ENCODE measurements around the gene RPH3AL.

The RPH3AL gene

DNA sequence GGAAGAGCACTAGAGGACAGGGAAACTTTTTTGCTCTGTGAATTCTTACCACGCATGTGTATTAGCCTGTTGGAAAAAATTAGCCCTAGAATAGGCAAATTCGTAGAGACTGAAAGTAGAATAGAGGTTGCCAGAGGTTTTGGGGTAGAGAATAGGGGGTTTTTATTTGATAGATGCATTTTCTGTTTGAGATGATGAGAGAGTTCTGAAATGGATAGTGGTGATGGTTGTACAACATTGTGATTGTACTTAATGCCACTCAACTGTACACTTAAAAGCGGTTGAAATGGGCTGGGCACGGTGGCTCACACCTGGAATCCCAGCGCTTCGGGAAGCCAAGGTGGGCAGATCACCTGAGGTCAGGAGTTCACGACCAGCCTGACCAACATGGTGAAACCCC lies 163.2 kb downstream of the RPH3AL start:
- Histone ChIP-seq H3K27me3 (replicated peaks in 2 of 5; ENCODE audit: control insufficient read depth in 4 of 5, insufficient read depth in 5 of 5, low read length in 4 of 5) (peaks cover 0 to 8% (median 0%) of the 10 kb centered on the region in 5 experiments), H3K9me3 (ENCODE audit: control extremely low read depth in 1 of 5, control insufficient read depth in 4 of 5, insufficient read depth in 2 of 5, low read depth in 1 of 5, low read length in 4 of 5) (peaks cover 0 to 4% (median 0%) of the 10 kb centered on the region in 5 experiments), H3K4me1 (ENCODE audit: control extremely low read depth in 1 of 4, control insufficient read depth in 4 of 4, insufficient read depth in 4 of 4, low read length in 3 of 4) (peaks cover 0 to 27% (median 5%) of the 10 kb centered on the region in 4 experiments), H3K4me3 (ENCODE audit: control insufficient read depth in 1 of 7, extremely low read depth in 1 of 7, insufficient read depth in 4 of 7, low read depth in 2 of 7, low read length in 6 of 7) (no peak overlapping the region), H3K36me3 (ENCODE audit: control insufficient read depth in 4 of 4, insufficient read depth in 4 of 4, low read length in 3 of 4) (no peaks in the 10 kb centered on the region), H3K27ac (ENCODE audit: insufficient read depth in 1 of 2, low read depth in 1 of 2, low read length in 2 of 2, poor library complexity in 1 of 2, severe bottlenecking in 2 of 2) (no peak overlapping the region)
- WGBS (ENCODE audit: insufficient coverage) = 97% methylated on average over 5 of the region's 7 CpGs
- DNase-seq = no peak
- CTCF ChIA-PET = no interaction called here
- POLR2A ChIA-PET = interaction anchor here (1.0 kb wide), 1 partner anchor 9 kb away, joined by 3 read pairs; no protein-coding TSS in a partner anchor

DNA sequence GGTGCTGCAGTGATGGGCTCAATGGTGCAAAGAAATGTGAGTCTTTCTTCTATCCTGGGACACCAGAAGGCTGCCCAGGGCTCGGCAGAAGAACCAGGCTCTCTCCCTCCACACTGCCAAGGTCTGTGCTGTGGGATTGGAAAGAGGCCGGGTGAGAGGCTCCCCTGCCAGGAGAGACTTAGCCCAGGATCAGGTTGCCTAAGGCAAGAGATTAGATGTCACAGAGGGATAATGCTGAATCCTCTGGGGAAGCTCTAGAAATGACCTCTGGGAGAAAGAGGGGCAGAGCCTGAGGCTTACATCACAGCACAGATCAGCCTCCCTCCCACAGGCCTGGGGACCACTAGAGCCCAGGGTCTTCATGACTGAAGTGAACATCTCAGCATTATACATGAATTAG lies 165.5 kb downstream of the RPH3AL start:
- WGBS (ENCODE audit: insufficient coverage) = no CpG with 5 or more reads among the region's 2 CpGs
- Histone ChIP-seq H3K4me1 (ENCODE audit: control extremely low read depth in 1 of 4, control insufficient read depth in 4 of 4, insufficient read depth in 4 of 4, low read length in 3 of 4) (peaks cover 0 to 22% (median 0%) of the 10 kb centered on the region in 4 experiments), H3K36me3 (ENCODE audit: control insufficient read depth in 4 of 4, insufficient read depth in 4 of 4, low read length in 3 of 4) (no peaks in the 10 kb centered on the region), H3K27me3 (replicated peaks in 2 of 5; ENCODE audit: control insufficient read depth in 4 of 5, insufficient read depth in 5 of 5, low read length in 4 of 5) (peaks cover 0 to 21% (median 15%) of the 10 kb centered on the region in 5 experiments), H3K4me3 (ENCODE audit: control insufficient read depth in 1 of 7, extremely low read depth in 1 of 7, insufficient read depth in 4 of 7, low read depth in 2 of 7, low read length in 6 of 7) (no peak overlapping the region), H3K27ac (ENCODE audit: insufficient read depth in 1 of 2, low read depth in 1 of 2, low read length in 2 of 2, poor library complexity in 1 of 2, severe bottlenecking in 2 of 2) (no peak overlapping the region), H3K9me3 (ENCODE audit: control extremely low read depth in 1 of 5, control insufficient read depth in 4 of 5, insufficient read depth in 2 of 5, low read depth in 1 of 5, low read length in 4 of 5) (no peaks in the 10 kb centered on the region)
- POLR2A ChIA-PET = no interaction called here
- CTCF ChIA-PET = interaction anchor here (1.0 kb wide), 1 partner anchor 46 kb away, joined by 4 read pairs; no protein-coding TSS in a partner anchor
- no peak for DNase-seq

DNA sequence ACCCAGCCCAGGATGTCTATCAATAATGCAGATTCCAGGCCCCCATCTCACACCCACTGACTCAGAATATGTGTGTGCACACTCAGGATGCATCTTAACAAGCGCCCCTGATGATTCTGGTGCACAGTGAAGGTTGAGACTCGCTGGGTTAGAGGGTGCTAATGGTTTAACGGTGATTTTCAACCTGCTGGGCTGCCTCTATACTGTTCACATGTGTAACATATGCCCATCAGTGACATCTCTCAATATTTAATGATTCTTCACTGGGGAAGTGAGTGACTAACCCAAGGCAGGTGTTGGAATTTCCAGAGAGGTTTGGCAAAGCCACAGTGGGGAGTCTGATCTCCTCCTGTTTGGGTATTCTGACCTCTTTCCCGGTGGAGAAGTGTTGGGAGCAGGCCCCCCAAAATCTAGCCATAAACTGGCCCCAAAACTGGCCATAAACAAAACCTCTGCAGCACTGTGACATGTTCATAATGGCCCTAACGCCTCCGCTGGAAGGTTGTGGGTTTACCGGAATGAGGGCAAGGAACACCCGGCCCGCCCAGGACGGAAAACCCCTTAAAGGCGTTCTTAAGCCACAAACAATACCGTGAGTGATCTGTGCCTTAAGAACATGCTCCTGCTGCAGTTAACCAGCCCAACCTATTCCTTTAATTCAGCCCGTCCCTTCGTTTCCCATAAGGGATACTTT lies 167.0 kb downstream of the RPH3AL start:
- no peaks in the 10 kb centered on the region for H3K36me3 ChIP-seq (ENCODE audit: control insufficient read depth in 4 of 4, insufficient read depth in 4 of 4, low read length in 3 of 4)
- peaks cover 0 to 30% (median 26%) of the 10 kb centered on the region in 5 experiments for H3K27me3 ChIP-seq (replicated peaks in 2 of 5; ENCODE audit: control insufficient read depth in 4 of 5, insufficient read depth in 5 of 5, low read length in 4 of 5)
- H3K27ac ChIP-seq (ENCODE audit: insufficient read depth in 1 of 2, low read depth in 1 of 2, low read length in 2 of 2, poor library complexity in 1 of 2, severe bottlenecking in 2 of 2) = no peak overlapping the region
- H3K9me3 ChIP-seq (ENCODE audit: control extremely low read depth in 1 of 5, control insufficient read depth in 4 of 5, insufficient read depth in 2 of 5, low read depth in 1 of 5, low read length in 4 of 5) = no peaks in the 10 kb centered on the region
- H3K4me1 ChIP-seq (ENCODE audit: control extremely low read depth in 1 of 4, control insufficient read depth in 4 of 4, insufficient read depth in 4 of 4, low read length in 3 of 4) = peaks cover 0 to 32% (median 5%) of the 10 kb centered on the region in 4 experiments
- CTCF ChIA-PET = interaction anchor here (1.0 kb wide), 1 partner anchor 122 kb away, joined by 3 read pairs; no protein-coding TSS in a partner anchor
- WGBS (ENCODE audit: insufficient coverage) = 45% methylated on average over 8 of the region's 14 CpGs
- POLR2A ChIA-PET = no interaction called here
- H3K4me3 ChIP-seq (ENCODE audit: control insufficient read depth in 1 of 7, extremely low read depth in 1 of 7, insufficient read depth in 4 of 7, low read depth in 2 of 7, low read length in 6 of 7) = no peak overlapping the region
- DNase-seq = peak in 2 of 3 donors; percentile 59 to 61

DNA sequence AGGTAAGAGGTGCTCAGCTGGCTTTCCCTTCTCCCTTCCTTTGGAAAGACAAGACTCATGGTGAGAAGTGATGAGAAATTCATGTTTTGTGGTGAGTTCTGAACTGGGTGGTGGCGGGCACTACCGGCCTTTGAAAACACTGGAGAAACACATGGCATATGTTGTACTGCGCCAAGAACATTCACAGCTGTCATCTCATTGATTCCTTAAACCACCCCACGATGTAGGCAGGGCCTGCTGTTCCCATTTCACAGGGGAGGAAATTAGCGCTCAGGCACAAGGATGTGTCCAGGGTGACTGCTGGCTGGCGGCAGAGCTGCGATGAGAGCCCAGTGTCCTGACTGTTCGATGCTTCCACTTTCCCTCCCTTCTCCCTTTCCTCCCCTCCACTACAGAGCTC lies 169.6 kb downstream of the RPH3AL start:
- POLR2A ChIA-PET = no interaction called here
- CTCF ChIA-PET = interaction anchor here (0.7 to 2.1 kb wide), 5 partner anchors 9 to 126 kb away, joined by 3 to 6 read pairs (median 4); no protein-coding TSS in a partner anchor
- Histone ChIP-seq H3K9me3 (ENCODE audit: control extremely low read depth in 1 of 5, control insufficient read depth in 4 of 5, insufficient read depth in 2 of 5, low read depth in 1 of 5, low read length in 4 of 5) (no peaks in the 10 kb centered on the region), H3K4me1 (ENCODE audit: control extremely low read depth in 1 of 4, control insufficient read depth in 4 of 4, insufficient read depth in 4 of 4, low read length in 3 of 4) (peaks cover 0 to 41% (median 9%) of the 10 kb centered on the region in 4 experiments), H3K27ac (ENCODE audit: insufficient read depth in 1 of 2, low read depth in 1 of 2, low read length in 2 of 2, poor library complexity in 1 of 2, severe bottlenecking in 2 of 2) (no peak overlapping the region), H3K36me3 (ENCODE audit: control insufficient read depth in 4 of 4, insufficient read depth in 4 of 4, low read length in 3 of 4) (no peaks in the 10 kb centered on the region), H3K27me3 (replicated peaks in 2 of 5; ENCODE audit: control insufficient read depth in 4 of 5, insufficient read depth in 5 of 5, low read length in 4 of 5) (peaks cover 0 to 56% (median 36%) of the 10 kb centered on the region in 5 experiments), H3K4me3 (ENCODE audit: control insufficient read depth in 1 of 7, extremely low read depth in 1 of 7, insufficient read depth in 4 of 7, low read depth in 2 of 7, low read length in 6 of 7) (no peak overlapping the region)
- WGBS (ENCODE audit: insufficient coverage) = 97% methylated on average over 7 of the region's 8 CpGs
- no peak for DNase-seq

DNA sequence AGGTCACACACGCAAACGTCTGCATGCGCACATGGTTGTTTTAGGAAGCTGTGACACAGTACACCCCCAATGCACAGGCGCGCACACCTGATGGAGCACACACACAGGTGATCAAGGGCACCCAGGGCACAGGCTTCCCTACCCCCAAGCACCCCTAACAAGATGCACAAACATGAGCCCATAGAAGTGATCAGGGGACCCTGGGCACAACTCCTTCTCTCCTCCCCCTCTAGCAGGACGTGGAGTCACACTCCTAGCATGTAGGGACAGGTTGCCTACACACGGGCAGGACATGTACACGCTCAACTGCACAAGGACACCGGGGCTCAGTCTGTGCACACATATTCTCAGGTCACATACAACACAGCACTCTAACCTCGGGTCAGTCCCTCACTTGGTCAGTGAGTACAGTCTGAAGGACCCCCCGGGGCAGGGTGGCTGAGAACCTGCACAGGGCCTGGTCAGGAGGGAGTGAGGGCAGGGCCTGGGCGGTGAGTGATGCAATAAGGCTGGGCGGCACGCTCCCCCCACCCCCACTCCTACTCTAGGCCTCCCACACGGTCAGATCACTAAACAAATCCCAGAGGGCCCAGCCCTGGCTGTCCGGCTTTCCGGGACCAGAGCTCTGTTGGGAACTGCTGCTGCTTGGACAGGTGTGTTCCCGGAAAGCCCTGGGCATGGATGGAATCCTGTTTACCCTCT lies 170.4 kb downstream of the RPH3AL start:
- no peak for DNase-seq
- Histone ChIP-seq H3K9me3 (ENCODE audit: control extremely low read depth in 1 of 5, control insufficient read depth in 4 of 5, insufficient read depth in 2 of 5, low read depth in 1 of 5, low read length in 4 of 5) (no peaks in the 10 kb centered on the region), H3K36me3 (ENCODE audit: control insufficient read depth in 4 of 4, insufficient read depth in 4 of 4, low read length in 3 of 4) (no peaks in the 10 kb centered on the region), H3K4me1 (ENCODE audit: control extremely low read depth in 1 of 4, control insufficient read depth in 4 of 4, insufficient read depth in 4 of 4, low read length in 3 of 4) (peaks cover 0 to 41% (median 9%) of the 10 kb centered on the region in 4 experiments), H3K27ac (ENCODE audit: insufficient read depth in 1 of 2, low read depth in 1 of 2, low read length in 2 of 2, poor library complexity in 1 of 2, severe bottlenecking in 2 of 2) (no peak overlapping the region), H3K27me3 (replicated peaks in 2 of 5; ENCODE audit: control insufficient read depth in 4 of 5, insufficient read depth in 5 of 5, low read length in 4 of 5) (peaks cover 0 to 64% (median 34%) of the 10 kb centered on the region in 5 experiments), H3K4me3 (ENCODE audit: control insufficient read depth in 1 of 7, extremely low read depth in 1 of 7, insufficient read depth in 4 of 7, low read depth in 2 of 7, low read length in 6 of 7) (peak overlapping the region in 4 of 7 experiments; percentile 34 to 65 (median 56))
- CTCF ChIA-PET = interaction anchor here (0.7 to 2.1 kb wide), 3 partner anchors 9 to 127 kb away, joined by 3 to 4 read pairs (median 4); no protein-coding TSS in a partner anchor
- POLR2A ChIA-PET = no interaction called here
- 82% methylated on average over 10 of the region's 18 CpGs for WGBS (ENCODE audit: insufficient coverage)

DNA sequence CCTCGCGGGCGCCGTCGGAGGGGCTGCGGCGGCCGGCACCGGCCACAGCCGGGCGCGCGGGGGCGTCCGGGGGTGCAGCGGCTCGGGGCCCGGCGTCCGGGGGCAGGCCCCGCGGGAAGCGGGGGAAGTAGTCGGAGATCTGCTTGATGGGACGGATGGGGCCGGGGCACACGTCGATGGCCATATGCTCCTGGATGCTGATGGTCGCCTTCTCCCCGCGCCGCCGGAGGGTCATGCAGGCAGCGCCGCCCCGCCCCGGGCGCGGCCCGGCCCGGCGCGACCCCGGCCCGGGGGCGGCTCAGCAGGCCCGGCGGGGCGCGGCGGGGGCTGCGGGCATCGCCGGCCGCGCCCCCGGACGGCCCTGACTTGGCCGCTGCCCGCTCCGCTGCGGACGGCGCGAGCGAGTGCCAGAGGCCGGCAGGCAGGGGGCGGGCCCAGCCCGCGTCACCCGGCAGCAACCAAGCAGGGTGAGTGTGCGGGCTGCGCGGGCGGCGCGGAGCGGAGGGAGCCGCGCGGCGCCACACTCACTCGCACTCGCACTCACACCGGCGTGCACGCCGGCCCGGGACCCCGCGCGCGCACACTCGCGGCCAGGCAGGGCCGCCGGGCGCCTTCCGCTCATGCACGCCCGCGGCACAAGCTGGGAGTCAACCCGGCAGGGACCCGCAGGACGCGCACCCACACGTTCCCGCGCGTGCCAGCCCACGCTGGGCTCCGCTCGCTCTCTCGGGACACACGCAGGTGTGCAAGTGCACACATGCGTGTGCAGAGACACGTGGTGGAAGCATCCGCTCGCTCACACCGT lies 171.2 kb downstream of the RPH3AL start, which contains the start of gene DOC2B:
DOC2B (minus strand) TSS at position 406 of the 805 bp plus-strand sequence; CDS start at position 235, 171 bp downstream.
- POLR2A ChIA-PET = no interaction called here
- no peaks in the 10 kb centered on the region for H3K9me3 ChIP-seq (ENCODE audit: control extremely low read depth in 1 of 5, control insufficient read depth in 4 of 5, insufficient read depth in 2 of 5, low read depth in 1 of 5, low read length in 4 of 5)
- peak within 1 kb of the TSS; percentile 12 to 65 (median 34) for H3K4me3 ChIP-seq (ENCODE audit: control insufficient read depth in 1 of 7, extremely low read depth in 1 of 7, insufficient read depth in 4 of 7, low read depth in 2 of 7, low read length in 6 of 7)
- CTCF ChIA-PET = interaction anchor here (2.0 to 2.1 kb wide), 2 partner anchors 16 to 519 kb away, joined by 4 read pairs; no protein-coding TSS in a partner anchor
- H3K4me1 ChIP-seq (ENCODE audit: control extremely low read depth in 1 of 4, control insufficient read depth in 4 of 4, insufficient read depth in 4 of 4, low read length in 3 of 4) = peaks cover 0 to 41% (median 9%) of the 10 kb centered on the region in 4 experiments
- no peaks in the 10 kb centered on the region for H3K36me3 ChIP-seq (ENCODE audit: control insufficient read depth in 4 of 4, insufficient read depth in 4 of 4, low read length in 3 of 4)
- WGBS (ENCODE audit: insufficient coverage) = 4% methylated on average over 81 of the region's 120 CpGs
- H3K27ac ChIP-seq (ENCODE audit: insufficient read depth in 1 of 2, low read depth in 1 of 2, low read length in 2 of 2, poor library complexity in 1 of 2, severe bottlenecking in 2 of 2) = no peak within 1 kb of the TSS
- peaks cover 0 to 64% (median 34%) of the 10 kb centered on the region in 5 experiments for H3K27me3 ChIP-seq (replicated peaks in 2 of 5; ENCODE audit: control insufficient read depth in 4 of 5, insufficient read depth in 5 of 5, low read length in 4 of 5)
- DNase-seq = peak; percentile 32 to 63 (median 58)

All from common myeloid progenitor, CD34-positive (primary cell).